ENCODE results near the gene COL26A1. TPM values are rescaled to one million over a fixed set of nuclear protein-coding genes. Genes with fewer than 3 reads are reported as not detected.
A peak's percentile ranks its signal among the peaks of the same experiment; 100 is the strongest.

COL26A1 gene
- total RNA-seq, 1 experiment from 2014 or later, result 42.6 TPM

- Histone ChIP-seq H3K27me3 (ENCODE audit: insufficient read depth, low read length) (no peaks in the 10 kb centered on the region), H3K79me1 (ENCODE audit: insufficient read depth, low read depth, low read length, poor library complexity, severe bottlenecking) (no peaks in the 10 kb centered on the region), H4K5ac (ENCODE audit: insufficient read length, low read depth, low read length) (no peak overlapping the region), H2AK5ac (ENCODE audit: insufficient read length, low read length) (no peak overlapping the region), H2BK5ac (ENCODE audit: insufficient read length, low read length) (no peak overlapping the region), H3K14ac (ENCODE audit: insufficient read depth, low read length) (no peak overlapping the region), H3K56ac (ENCODE audit: insufficient read length, low read depth, low read length) (no peak overlapping the region), H4K91ac (ENCODE audit: insufficient read length, low read depth, low read length) (no peak overlapping the region), H3K4ac (ENCODE audit: low read depth, low read length) (no peak overlapping the region), H2BK20ac (ENCODE audit: low read depth, low read length, poor library complexity, severe bottlenecking) (no peak overlapping the region), H2AFZ (ENCODE audit: low read length) (no peak overlapping the region), H3T11ph (ENCODE audit: low read length) (no peak overlapping the region), H3K9me3 (ENCODE audit: control insufficient read depth, low read depth, low read length) (no peaks in the 10 kb centered on the region), H3K9ac (ENCODE audit: extremely low read depth, insufficient read length, low read length) (no peak overlapping the region), H2BK120ac (ENCODE audit: low read depth, low read length, poor library complexity, severe bottlenecking) (no peak overlapping the region), H2BK12ac (ENCODE audit: insufficient read length, low read depth, low read length) (no peak overlapping the region), H3K27ac (ENCODE audit: insufficient read length, low read depth, low read length) (no peak overlapping the region), H3K23me2 (ENCODE audit: insufficient read length, low read depth, low read length, poor library complexity, severe bottlenecking) (no peaks in the 10 kb centered on the region), H3K18ac (ENCODE audit: insufficient read length, low read depth, low read length) (no peak overlapping the region), H3K4me1 (ENCODE audit: insufficient read depth, low read length) (peaks cover 4% of the 10 kb centered on the region; the same call in 1 of the 2 replicates), H3K23ac (ENCODE audit: insufficient read length, low read depth, low read length) (no peak overlapping the region), H4K20me1 (ENCODE audit: control insufficient read depth, insufficient read depth, insufficient read length) (no peaks in the 10 kb centered on the region), H3K4me2 (ENCODE audit: insufficient read depth, insufficient read length, low read length) (no peak overlapping the region), H4K8ac (replicated peaks; ENCODE audit: insufficient read length, low read depth, low read length) (no peak overlapping the region), H3K79me2 (ENCODE audit: insufficient read depth, low read length) (no peaks in the 10 kb centered on the region), H2BK15ac (ENCODE audit: low read depth, low read length) (no peak overlapping the region)
- H3K4me1 Mint-ChIP-seq, result peaks cover 24 to 30% of the 10 kb centered on the region in 2 experiments
- TF ChIP-seq CTCF (conservative IDR thresholded peaks at IDR 0.05), result no peak
- peaks cover 2% of the 10 kb centered on the region for H3K27me3 Mint-ChIP-seq (ENCODE audit: low read depth)
- peak overlapping the region in 1 of 2 experiments; percentile 13; a peak in 1 of 5 replicates for H3K4me3 Mint-ChIP-seq
- H3K36me3 Mint-ChIP-seq (ENCODE audit: insufficient read depth in 1 of 3, low read depth in 3 of 3), result no peaks in the 10 kb centered on the region; a peak in 1 of 7 replicates
- no CpG with 5 or more reads among the region's 19 CpGs for WGBS (ENCODE audit: extremely low coverage, insufficient read length, low lambda C conversion rate)
- peak overlapping the region; percentile 60 to 80 (median 61) for H3K27ac Mint-ChIP-seq
- no peaks in the 10 kb centered on the region for H3K9me3 Mint-ChIP-seq
- DNase-seq, result peak; percentile 93
Measured at GRCh38 chr7:101436857-101437576, 74.3 kb downstream of the COL26A1 start.
